GM23338 (cell line): ENCODE data around the gene OR51G2. TPM values are rescaled to one million over a fixed set of nuclear protein-coding genes. Genes with fewer than 3 reads are reported as not detected.

Experiments
- ATAC-seq: fragments of 200-7000 bp; cut with Tn5 transposase; 3 replicates; pipeline ENCODE4 v1.9.1; 2020
- DNase-seq: peaks from one replicate; pipeline ENCODE4 v3.0.0-alpha.2; 2015; ENCODE audit warnings: low spot score
- H2AFZ ChIP-seq: fragments of 200-600 bp; sonication (generic); 2 replicates; pipeline ENCODE4 v1.8.0; 2016; ENCODE audit warnings: antibody characterized with exemption, mild to moderate bottlenecking, moderate library complexity
- H3F3A ChIP-seq: fragments of 200-600 bp; sonication (generic); replicated peaks from 2 replicates; pipeline ENCODE4 v1.8.0; 2017; ENCODE audit warnings: antibody characterized with exemption, mixed run types, low read depth
- H3K27ac ChIP-seq: fragments of 200-600 bp; sonication (generic); 2 replicates; pipeline ENCODE4 v1.6.1; 2016; ENCODE audit warnings: low read depth
- H3K27me3 ChIP-seq: fragments of 200-600 bp; sonication (generic); 2 replicates; pipeline ENCODE4 v1.8.0; 2016; ENCODE audit warnings: mild to moderate bottlenecking, mixed run types, moderate library complexity; ENCODE audit not compliant: insufficient read depth
- H3K36me3 ChIP-seq: fragments of 200-600 bp; sonication (generic); 2 replicates; pipeline ENCODE4 v1.8.0; 2016; ENCODE audit warnings: mild to moderate bottlenecking; ENCODE audit not compliant: insufficient read depth
- H3K4me1 ChIP-seq: fragments of 200-600 bp; sonication (generic); 2 replicates; pipeline ENCODE4 v1.8.0; 2016; ENCODE audit warnings: mild to moderate bottlenecking, moderate library complexity; ENCODE audit not compliant: insufficient read depth
- H3K4me2 ChIP-seq: fragments of 200-600 bp; sonication (generic); 2 replicates; pipeline ENCODE4 v1.7.1; 2017; ENCODE audit warnings: mixed run types
- H3K4me3 ChIP-seq: fragments of 200-600 bp; sonication (generic); 2 replicates; pipeline ENCODE4 v1.6.1; 2016; ENCODE audit warnings: mixed run types
- H3K79me2 ChIP-seq: fragments of 200-600 bp; sonication (generic); replicated peaks from 2 replicates; pipeline ENCODE4 v1.8.0; 2017; ENCODE audit warnings: mild to moderate bottlenecking; ENCODE audit not compliant: insufficient read depth
- H3K9me2 ChIP-seq: fragments of 200-600 bp; sonication (generic); 2 replicates; pipeline ENCODE4 v1.8.0; 2017; ENCODE audit not compliant: insufficient read depth
- H4K20me1 ChIP-seq: fragments of 200-600 bp; sonication (generic); replicated peaks from 2 replicates; pipeline ENCODE4 v1.8.0; 2017; ENCODE audit warnings: mild to moderate bottlenecking; ENCODE audit not compliant: insufficient read depth
- H3K27ac Mint-ChIP-seq: 2 replicates; pipeline ENCODE4 v1.8.0; 2020; ENCODE audit warnings: inconsistent platforms, mild to moderate bottlenecking, moderate library complexity, mixed read lengths
- H3K27me3 Mint-ChIP-seq: 3 replicates; pipeline ENCODE4 v1.8.0; 2022; ENCODE audit warnings: low read depth, mild to moderate bottlenecking, moderate library complexity, mixed read lengths, inconsistent platforms; ENCODE audit not compliant: insufficient read depth, poor library complexity
- H3K36me3 Mint-ChIP-seq: 3 replicates; pipeline ENCODE4 v1.8.0; 2021; ENCODE audit warnings: low read depth, mild to moderate bottlenecking, inconsistent platforms, moderate library complexity, mixed read lengths
- H3K4me1 Mint-ChIP-seq: 3 replicates; pipeline ENCODE4 v1.8.0; 2020; ENCODE audit warnings: mild to moderate bottlenecking, inconsistent platforms, mixed read lengths
- H3K4me3 Mint-ChIP-seq: 3 replicates; pipeline ENCODE4 v1.8.0; 2021; ENCODE audit warnings: moderate library complexity, mild to moderate bottlenecking, inconsistent platforms, mixed read lengths
- H3K9me3 Mint-ChIP-seq: 3 replicates; pipeline ENCODE4 v1.8.0; 2020; ENCODE audit warnings: moderate library complexity, mild to moderate bottlenecking, inconsistent platforms, mixed read lengths
- CTCF ChIP-seq, 2 experiments: fragments of 200-600 bp in 1 of 2; sonication (generic) in 1 of 2; conservative IDR thresholded peaks; 2 replicates each; pipeline versions ENCODE4 v1.5.1 to v1.6.1; 2016 to 2017; ENCODE audit warnings: antibody characterized with exemption in 2 of 2, low read depth in 2 of 2, mild to moderate bottlenecking in 2 of 2, moderate library complexity in 1 of 2
- EZH2phosphoT487 ChIP-seq: fragments of 200-600 bp; sonication (generic); IDR thresholded peaks from one replicate; pipeline ENCODE4 v1.8.1; 2018; ENCODE audit warnings: antibody characterized with exemption; ENCODE audit not compliant: unreplicated experiment
- POLR2AphosphoS5 ChIP-seq: IDR thresholded peaks from 2 replicates; pipeline ENCODE4 v1.6.1; 2016; ENCODE audit warnings: antibody characterized with exemption, low read depth
- STAT1 ChIP-seq: IDR thresholded peaks from one replicate; pipeline ENCODE4 v1.6.1; 2016; ENCODE audit warnings: antibody characterized with exemption; ENCODE audit not compliant: unreplicated experiment
- ZNF114 ChIP-seq: fragments of 250-450 bp; sonication (Bioruptor Pico); IDR thresholded peaks from 2 replicates; pipeline ENCODE4 v1.5.0; 2020; ENCODE audit warnings: mild to moderate bottlenecking, moderate library complexity
- ZNF462 ChIP-seq: fragments of 250-450 bp; sonication (Bioruptor Pico); IDR thresholded peaks from 2 replicates; pipeline ENCODE4 v1.5.0; 2020; ENCODE audit warnings: mild to moderate bottlenecking, moderate library complexity
- polyA plus RNA-seq: library from polyadenylated mRNA; unstranded; fragments of >200 nt; fragmentation: Nextera tagmentation; extraction: Ambion mirVana; gene quantifications from 2 replicates; pipeline ENCODE4 v1.2.1, GENCODE V29; 2016
- total RNA-seq: library from RNA; depleted of rRNA; stranded (reverse); fragments of >200 nt; shearing (Covaris generic); gene quantifications from 2 replicates; pipeline ENCODE4 v1.2.3, GENCODE V29; 2014
- TF ChIP-seq, protein P1 (sequence below): IDR thresholded peaks from 2 replicates; pipeline ENCODE4 v1.6.1; 2016; ENCODE audit warnings: antibody characterized with exemption

The OR51G2 gene
- total and polyA plus RNA-seq, 2 experiments from 2014 or later = not detected

DNA sequence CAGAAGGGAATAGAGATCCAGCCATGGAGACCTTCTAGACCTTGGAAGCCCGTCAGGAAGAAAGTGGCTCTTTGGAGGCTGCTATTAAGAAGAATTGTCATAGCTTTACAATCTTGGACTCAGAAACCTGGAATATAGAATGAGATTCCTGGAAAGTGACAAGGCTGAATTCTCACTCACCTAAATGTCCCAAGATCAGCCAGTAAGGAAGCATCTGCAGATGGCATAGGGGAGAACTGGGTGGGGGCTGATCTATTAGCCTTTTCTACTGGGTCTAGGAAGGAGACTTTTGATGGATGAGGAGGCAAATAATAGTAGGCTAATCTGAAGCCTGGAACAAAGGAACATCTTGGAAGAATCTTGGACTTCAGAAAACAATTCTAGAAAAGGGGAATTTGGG is 5.1 kb upstream of the OR51G2 start, which contains the start of gene OR51G1 (continued):
- TF ChIP-seq ZNF462 (CRISPR knock-in tag) = no peak
- TF ChIP-seq EZH2phosphoT487 = no peak
- TF ChIP-seq STAT1 = no peak
- TF ChIP-seq POLR2AphosphoS5 = no peak

DNA sequence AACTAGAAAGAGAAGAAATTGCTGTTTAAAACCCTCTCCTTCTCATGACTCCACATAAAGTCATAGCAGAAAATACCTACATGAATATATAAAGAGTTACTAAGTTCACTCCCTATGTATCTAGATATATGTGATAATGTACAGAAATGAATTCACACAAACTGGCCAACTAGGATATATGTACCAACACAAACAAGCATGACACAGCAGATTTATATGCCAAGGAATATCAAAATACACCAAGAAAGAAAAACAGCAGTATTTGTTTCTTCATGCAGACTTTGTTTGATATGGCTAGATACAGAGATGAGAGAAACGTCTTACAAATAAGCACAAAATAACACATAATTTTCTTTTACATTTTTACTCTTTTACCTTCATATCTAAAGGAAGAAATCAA is 3.2 kb upstream of the OR51G2 start:
- H2AFZ ChIP-seq = no peak overlapping the region
- H3K9me2 ChIP-seq = no peaks in the 10 kb centered on the region; the same call in 1 of the 2 replicates
- H3K27me3 ChIP-seq = no peaks in the 10 kb centered on the region
- no peak for ATAC-seq
- no peak overlapping the region for H3K4me2 ChIP-seq
- no peak overlapping the region for H3K27ac ChIP-seq
- no peaks in the 10 kb centered on the region for H3K79me2 ChIP-seq
- Mint-ChIP-seq H3K36me3 (no peaks in the 10 kb centered on the region), H3K27me3 (peaks cover 1% of the 10 kb centered on the region), H3K4me3 (no peak overlapping the region), H3K9me3 (no peaks in the 10 kb centered on the region), H3K27ac (no peak overlapping the region), H3K4me1 (no peaks in the 10 kb centered on the region)
- no peak overlapping the region for H3K4me3 ChIP-seq
- no peaks in the 10 kb centered on the region for H3F3A ChIP-seq
- H3K4me1 ChIP-seq = no peaks in the 10 kb centered on the region
- H4K20me1 ChIP-seq = no peaks in the 10 kb centered on the region
- no peaks in the 10 kb centered on the region for H3K36me3 ChIP-seq
- DNase-seq = no peak
- no peak for TF ChIP-seq ZNF114 (CRISPR knock-in tag)
- no peak for TF ChIP-seq ZNF462 (CRISPR knock-in tag)
- TF ChIP-seq, protein P1, sequence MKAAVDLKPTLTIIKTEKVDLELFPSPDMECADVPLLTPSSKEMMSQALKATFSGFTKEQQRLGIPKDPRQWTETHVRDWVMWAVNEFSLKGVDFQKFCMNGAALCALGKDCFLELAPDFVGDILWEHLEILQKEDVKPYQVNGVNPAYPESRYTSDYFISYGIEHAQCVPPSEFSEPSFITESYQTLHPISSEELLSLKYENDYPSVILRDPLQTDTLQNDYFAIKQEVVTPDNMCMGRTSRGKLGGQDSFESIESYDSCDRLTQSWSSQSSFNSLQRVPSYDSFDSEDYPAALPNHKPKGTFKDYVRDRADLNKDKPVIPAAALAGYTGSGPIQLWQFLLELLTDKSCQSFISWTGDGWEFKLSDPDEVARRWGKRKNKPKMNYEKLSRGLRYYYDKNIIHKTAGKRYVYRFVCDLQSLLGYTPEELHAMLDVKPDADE = no peak
- no peak for TF ChIP-seq CTCF (conservative IDR thresholded peaks at IDR 0.05; ENCODE audit: low read depth in 2 of 2)
